ENCODE measurements around the gene FAM151A.

Gene FAM151A

GRCh38 chr1:54581621-54582035, 41.7 kb downstream of the FAM151A start:
- DNase-seq (ENCODE audit: low read depth in 2 of 2, low spot score in 1 of 2), result no peak

- no peak for DNase-seq (ENCODE audit: low read depth in 2 of 2, low spot score in 1 of 2)
These were observed 42.3 kb downstream of the FAM151A start for GRCh38 chr1:54580856-54581550.

DNA sequence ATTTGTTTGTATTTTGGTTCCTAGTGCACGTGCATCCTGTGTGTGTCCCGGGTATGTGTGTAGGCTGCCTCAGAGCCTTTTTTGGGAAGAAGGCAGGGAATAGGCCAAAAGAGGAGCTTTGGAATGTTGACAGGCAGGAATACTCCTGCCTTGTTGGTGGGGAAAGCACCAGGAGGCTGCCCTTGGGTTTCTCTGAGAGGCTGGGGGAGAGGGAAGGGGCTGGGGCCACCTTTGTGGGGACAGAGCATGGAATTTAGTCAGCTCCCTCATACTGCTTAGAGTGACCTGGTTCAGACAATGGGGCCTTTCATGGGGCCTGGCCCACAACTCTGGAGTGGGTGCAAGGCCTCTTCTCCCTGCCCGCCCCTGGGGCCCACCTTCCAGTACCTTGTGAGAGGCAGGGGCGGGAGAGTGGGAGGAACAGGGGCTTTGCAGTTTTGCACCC, 44.0 kb downstream of the FAM151A start:
- no peak for DNase-seq (ENCODE audit: low read depth in 2 of 2, low spot score in 1 of 2)

DNA sequence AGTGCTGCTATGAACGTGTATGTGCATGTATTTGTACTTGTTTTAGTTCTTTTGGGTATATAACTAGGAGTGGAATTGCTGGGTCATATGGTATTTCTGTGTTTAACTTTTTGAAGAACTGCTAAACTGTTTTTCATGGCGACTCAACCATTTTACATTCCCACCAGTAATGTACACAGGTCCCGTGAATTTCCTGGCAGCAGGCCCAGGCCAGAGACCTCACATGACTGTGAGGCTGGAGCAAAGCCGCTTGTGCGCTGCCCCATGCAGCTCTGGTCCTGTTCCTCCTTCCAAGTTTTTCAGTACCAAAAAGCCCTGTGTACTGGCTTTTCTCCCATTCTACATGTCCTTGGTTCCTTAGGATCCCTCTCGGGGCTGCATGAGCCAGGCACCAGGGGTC, 45.7 kb downstream of the FAM151A start:
- no peak for DNase-seq (ENCODE audit: low read depth in 2 of 2, low spot score in 1 of 2)

GRCh38 chr1:54575605-54576290, 47.6 kb downstream of the FAM151A start:
- no peak for DNase-seq (ENCODE audit: low read depth in 2 of 2, low spot score in 1 of 2)

DNA sequence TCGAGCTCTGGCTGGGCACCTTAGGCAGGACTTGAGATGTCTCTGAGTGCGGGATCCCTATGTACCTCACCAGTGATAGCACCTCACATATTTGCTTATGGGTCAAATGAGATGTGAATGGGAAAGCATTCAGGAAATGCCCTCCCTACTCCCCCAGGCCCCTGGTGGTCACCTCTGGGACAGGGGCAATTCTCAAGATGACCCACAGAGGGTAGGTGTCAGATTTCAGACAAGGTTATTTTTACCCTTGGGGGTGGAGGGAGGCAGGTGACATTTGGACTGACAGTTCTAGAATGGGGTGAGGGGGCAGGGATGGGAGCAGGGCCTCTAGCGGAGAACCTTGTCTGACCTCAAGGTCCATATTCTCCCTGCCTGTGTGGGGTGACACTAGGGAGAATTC, 48.2 kb downstream of the FAM151A start:
- no peak for DNase-seq (ENCODE audit: low read depth in 2 of 2, low spot score in 1 of 2)

DNA sequence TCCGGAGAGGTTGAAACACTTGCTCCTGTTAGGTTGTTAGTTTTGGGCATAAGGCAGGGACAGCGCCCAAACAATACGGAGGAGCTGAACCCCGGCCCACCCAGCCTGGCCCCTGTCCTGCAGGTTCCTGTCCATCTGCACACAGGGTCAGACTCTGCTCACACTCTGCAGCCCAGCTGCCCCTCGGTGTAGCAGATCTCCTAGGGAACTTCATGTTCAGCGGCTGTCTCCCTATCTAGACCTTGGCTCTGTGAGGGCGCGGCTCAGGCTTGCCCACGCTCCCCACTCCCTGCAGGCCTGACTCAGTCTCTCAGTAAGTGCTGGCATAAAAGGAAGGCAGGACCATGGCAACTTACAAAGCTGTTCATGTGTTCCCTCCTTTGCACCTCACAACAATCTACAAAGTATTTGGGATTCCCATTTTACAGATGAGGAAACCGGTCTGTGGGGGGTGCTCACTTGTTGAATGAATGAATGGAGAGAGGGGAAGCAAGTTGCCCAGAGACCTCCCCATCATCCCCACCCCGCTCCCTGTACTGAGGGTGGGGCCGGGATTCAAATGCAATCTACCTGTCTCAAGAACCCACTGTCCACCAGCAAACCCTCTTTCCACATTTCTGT, 49.1 kb downstream of the FAM151A start:
- no peak for DNase-seq (ENCODE audit: low read depth in 2 of 2, low spot score in 1 of 2)

DNA sequence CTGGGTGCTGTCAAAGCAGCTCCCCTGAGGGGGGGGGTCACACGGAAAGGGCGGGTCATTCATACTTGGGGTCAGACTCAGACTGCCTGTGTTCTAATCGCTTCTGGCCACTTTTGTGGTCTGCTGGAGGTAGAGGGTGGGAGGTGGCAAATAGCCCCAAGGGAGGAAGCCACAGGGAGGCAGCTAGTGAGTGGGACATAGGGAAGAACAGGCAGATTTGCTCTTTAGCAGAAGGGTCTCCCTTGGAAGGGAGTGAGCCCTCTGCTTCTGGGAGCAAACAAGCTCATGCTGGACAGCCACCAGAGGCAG, 50.8 kb downstream of the FAM151A start:
- no peak for DNase-seq (ENCODE audit: low read depth in 2 of 2, low spot score in 1 of 2)

GRCh38 chr1:54571803-54572541, 51.4 kb downstream of the FAM151A start:
- no peak for DNase-seq (ENCODE audit: low read depth in 2 of 2, low spot score in 1 of 2)

DNA sequence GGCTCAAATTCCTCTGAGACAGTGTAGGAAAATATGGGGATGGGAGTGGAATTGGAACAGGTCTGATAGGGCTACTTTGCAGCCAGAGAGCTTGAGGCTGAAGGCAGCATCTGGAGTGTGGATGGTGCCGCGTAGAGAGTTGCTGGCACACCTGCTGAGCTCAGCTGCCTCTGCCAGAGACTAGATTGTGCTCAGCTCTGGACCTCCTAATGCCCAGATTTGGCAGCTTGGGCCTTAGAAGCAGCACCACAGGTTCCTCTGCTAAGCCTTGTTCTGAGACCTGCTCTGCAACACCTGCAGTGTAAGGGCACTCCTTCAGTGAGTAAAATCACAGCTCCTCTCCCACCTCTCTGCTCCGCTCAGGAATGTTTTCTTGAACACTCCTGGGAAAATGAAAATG, 52.0 kb downstream of the FAM151A start:
- no peak for DNase-seq (ENCODE audit: low read depth in 2 of 2, low spot score in 1 of 2)

DNA sequence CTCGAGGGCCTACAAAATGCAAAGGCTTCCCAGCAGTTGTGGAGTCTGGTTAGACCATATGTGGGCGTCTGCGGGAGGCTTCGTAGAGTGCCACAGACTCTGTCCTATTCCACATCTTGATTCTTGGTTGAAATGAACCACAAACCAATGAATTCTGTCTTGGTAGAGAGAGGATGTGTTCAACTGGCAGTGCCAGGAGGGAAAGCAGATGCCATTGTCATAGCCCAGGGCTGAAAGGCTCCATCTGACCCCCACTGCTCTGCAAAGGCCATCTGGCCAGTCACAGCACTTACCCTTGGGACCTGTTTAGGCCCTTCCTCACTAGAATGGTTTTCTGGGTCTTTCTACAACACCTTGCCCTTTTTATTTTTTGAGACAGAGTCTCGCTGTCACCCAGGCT, 53.2 kb downstream of the FAM151A start:
- no peak for DNase-seq (ENCODE audit: low read depth in 2 of 2, low spot score in 1 of 2)

DNA sequence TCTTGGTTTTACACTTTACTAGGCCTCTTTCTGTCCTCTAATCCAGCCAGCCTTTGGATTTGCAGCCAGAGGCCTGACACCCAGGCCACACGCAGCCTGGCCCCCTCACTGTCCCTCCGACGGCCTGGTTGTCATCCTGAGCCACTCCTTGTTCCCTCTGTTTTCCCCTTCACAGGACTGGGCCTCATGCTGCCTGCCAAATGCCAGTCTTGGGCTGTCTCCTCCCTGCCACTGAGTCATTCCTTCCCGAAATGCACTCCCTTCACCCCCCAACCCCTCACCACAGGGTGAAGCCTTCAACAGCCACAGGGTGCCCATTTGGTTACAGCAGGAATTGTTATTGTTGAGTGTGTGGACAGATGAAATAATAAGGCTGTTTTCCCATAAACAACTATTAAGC, 54.0 kb downstream of the FAM151A start:
- no peak for DNase-seq (ENCODE audit: low read depth in 2 of 2, low spot score in 1 of 2)

DNA sequence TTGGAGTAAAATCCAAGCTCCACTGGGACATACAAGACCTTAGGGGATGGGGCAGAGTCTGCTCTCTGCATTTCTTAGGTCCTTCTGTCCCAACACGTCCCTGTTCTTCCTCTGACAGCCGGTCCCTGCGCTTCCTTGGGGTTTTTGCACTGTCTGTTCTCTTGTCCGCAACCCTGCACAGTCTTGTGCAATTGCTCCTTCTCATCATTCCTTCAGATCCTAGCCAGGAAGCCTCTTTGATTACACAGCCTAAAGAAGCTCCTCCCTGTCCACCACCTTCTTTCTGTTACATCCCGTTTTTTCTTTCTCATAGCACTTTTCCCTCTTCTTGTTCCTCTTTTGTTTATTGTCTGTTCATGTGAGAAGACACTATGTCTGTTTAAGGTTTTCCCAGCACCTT, 55.4 kb downstream of the FAM151A start:
- no peak for DNase-seq (ENCODE audit: low read depth in 2 of 2, low spot score in 1 of 2)

- no peak for DNase-seq (ENCODE audit: low read depth in 2 of 2, low spot score in 1 of 2)
These were observed 56.7 kb downstream of the FAM151A start for GRCh38 chr1:54566438-54567141.

GRCh38 chr1:54565113-54565501, 58.2 kb downstream of the FAM151A start:
- DNase-seq (ENCODE audit: low read depth in 2 of 2, low spot score in 1 of 2), result no peak

- no peak for DNase-seq (ENCODE audit: low read depth in 2 of 2, low spot score in 1 of 2)
These were observed 58.8 kb downstream of the FAM151A start for GRCh38 chr1:54564312-54565112.

DNA sequence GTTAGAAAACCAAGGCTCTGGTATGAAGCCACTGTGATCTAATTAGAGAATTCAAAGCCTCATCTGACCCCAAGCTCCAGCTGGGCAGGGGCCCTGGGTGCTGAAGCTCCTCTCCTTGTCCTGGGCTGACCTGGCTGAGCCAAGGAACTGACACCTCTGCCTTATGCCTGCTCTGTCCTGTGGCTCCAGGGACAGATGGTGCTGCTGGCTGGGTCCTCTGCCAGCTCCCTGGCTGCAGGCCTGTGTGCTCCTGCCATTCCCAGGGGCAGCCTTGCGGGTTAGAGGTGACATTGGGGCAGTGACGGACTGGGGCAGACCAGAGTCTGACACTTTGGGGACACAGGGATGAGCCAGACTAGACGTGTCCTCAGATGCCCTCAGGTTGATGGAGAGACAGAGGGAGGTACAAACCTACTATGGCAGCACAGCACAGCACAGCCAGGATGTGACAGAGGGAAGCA, 63.5 kb downstream of the FAM151A start:
- DNase-seq (ENCODE audit: low read depth in 2 of 2, low spot score in 1 of 2), result no peak
